GM21737 (cell line): ENCODE data around the gene MYH11.
"Not testable (repeated sequence)": the region's sequence is repeated elsewhere in the genome, so short reads cannot be mapped to it uniquely, and the experiment has no call there.

Source experiments
- ATAC-seq: cut with Tn5 transposase; IDR thresholded peaks from one replicate; pipeline ENCODE4 v1.9.1; 2021; ENCODE audit warnings: mild to moderate bottlenecking, moderate library complexity; ENCODE audit not compliant: unreplicated experiment

MYH11 gene

DNA sequence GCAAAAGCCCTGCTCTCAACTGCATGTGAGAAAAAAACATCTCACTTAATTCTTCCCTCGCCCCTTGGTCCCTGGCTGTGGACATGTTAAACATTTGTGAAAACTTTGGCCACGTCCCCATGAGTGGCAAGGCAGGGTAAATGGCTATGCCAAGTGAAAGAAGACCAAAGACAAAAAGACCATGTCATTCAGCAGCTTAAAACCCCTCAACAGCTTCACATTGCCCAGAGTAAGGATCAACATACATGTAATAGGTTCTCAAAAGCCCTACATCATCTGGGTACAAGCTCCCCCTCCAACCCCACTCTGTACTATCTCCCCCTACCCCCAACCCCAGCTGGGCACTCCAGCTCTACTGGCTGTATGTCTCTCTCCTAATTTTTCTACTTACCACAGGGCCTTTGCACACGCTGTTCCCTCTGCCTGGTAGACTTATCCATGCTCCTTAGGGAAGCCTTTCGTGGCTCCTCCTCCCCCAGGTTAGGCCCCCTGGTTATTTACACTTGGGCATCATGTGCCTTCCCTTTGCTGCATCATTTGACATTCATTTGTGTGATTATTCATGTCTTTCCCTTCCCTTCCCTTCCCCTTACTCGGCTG lies 131.1 kb downstream of the MYH11 start:
- ATAC-seq: no peak

DNA sequence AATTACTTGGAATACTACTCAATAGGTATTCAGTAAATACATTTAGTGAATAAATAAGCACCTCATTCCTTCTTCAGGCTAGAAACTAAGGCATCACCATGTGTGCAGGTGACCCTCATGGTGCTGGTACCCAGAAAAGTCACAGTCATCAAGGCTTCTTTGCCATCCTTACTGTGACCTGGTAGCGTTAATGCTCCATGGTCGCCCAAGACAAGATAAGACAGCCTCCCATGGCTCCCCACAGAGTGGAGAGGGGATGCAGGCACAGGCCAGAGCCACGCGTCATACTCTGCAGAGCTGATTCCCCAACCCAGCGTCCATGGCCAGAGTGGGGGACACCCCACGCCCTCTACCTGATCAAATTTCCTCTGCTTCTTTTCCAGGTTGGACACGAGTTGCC lies 133.0 kb downstream of the MYH11 start:
- ATAC-seq: no peak

DNA sequence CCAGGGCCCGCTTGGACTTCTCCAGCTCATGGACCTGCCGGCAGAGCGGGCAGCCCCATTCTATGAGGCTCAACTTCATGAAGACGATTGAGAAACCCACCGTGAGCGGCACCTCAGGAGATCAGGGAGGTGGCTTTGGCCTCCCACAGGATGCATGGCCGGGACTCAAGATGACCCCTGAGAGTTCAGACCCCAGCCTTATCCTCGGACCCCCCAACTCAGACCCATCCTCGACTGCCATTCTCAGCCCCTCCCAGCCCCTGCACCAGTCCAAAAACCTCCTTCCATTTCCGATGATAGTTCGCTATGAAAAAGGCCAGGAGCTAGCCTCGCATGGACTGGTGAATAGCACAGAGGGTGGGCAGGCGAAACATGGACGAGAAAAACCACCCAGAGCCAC lies 135.8 kb downstream of the MYH11 start:
- ATAC-seq: no peak

DNA sequence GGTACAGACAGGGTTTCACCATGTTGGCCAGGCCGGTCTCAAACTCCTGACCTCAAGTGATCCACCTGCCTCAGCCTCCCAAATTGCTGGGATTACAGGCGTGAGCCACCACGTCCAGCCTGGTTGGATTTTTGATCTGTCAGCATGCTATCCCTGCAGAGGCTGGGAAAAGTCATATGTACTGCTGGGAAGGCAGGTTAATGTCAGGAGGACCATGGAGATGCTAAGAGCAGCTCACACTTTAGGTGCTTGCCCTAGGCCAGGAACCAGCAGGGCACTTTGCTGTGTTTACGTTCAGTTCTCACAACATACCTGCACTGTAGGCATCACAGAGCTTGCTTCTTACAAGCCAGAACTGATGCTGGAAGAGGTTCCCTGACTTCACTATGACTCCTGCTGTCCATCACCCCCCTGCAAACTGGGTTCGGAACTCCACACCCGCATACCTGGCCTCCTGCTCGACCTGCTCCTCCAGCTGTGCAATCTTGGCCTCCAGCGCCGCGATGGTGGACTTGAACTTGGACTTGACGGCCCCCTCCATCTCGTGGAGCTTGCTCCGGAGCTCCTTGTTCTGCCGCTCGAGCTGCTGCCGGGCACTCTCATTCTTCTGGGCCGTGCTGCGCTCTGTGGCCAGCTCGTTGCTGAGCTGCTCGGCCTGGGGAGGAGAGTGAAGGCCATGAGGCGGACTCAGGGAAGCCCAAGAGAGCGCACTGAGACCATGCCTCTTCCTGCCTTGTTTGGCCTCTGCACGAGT lies 140.0 kb downstream of the MYH11 start:
- ATAC-seq: no peak

DNA sequence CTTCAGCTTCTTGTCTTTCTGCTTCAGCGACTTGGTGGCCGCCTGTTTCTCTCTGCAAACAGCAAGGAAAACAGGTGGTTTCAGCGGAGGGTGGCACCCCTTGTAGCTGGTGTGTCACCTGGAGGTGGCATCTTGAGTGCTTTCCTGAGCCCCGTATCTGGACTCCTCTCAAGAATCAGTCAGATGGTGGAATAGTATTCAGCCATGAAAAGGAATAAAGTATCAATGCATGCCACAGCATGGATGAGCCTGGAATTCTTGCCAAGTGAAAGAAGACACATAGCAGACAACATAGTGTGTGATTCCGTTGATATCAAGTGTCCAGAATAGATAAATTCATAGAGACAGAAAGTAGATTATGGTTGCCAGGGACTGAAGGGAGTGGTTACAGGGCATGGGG lies 141.6 kb downstream of the MYH11 start:
- no peak for ATAC-seq

DNA sequence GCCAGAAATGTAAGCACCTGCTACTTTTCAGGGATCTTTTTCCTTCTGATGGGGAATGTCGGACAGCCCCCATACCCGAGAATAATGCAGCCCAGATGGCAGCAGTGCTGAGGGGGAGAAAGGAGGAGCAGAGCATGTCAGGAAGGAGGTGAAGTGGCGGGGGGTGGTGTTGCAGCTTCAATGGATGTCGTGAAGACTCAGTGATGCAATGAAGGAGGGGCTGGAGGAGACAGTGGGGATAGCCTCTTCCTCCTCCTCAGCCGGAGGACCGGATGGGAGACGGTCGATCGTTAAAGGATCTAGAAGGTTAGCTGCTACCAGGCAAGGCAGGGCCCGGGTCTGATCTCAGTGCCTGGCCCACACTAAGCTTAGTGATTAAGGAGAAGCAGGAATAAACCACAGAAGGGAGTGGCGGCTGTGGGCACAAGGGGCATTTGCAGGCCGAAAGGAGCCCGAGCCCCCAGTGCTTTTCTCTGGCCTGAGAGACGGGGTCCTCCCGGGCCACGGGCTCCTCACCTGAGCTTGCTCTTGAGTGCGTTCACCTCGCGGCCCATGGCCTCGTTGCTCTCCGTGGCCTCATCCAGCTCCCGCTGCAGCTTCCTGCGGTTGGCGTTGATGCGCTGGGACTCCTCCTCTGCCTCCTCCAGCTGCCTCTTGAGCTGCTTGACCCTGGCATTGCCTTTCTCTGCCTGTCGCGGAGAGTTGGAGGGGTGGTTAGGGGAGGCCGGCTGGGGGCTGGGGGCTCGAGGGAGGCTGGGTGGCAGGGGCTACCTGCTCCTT lies 142.2 kb downstream of the MYH11 start:
- ATAC-seq: no peak

DNA sequence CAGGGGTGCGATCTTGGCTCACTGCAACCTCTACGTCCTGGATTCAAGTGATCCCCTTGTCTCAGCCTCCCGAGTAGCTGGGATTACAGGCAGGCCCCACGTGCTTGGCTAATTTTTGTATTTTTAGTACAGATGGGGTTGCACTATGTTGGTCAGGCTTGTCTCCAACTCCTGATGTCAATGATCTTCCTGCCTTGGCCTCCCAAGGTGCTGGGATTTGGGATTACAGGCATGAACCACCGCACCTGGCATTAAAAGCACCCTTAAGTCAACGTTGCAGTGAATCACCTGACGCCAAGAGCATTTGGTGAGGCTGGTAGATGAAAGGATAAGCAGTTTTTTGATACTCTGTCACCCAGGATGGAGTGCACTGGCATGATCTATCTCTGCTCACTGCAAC lies 147.8 kb downstream of the MYH11 start:
- no peak for ATAC-seq

DNA sequence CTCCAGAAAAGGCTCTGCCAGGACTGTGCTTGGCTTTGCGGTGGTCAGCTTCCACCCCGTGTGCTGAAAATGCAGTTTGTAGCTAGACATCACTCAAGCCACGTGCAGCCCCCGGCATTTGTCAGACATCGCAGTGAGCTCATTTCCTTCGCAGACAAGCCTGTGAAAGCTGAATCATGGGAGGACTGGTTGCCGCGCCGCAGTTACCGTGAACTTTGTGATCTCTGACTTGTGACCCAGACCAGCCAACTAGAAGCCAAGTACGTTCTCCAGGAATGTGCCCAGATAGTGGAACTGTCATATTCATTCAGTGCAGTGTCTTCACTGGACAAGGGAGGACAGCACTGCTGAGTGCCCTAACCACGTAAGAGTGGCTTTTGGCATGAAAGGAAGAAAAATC lies 148.7 kb downstream of the MYH11 start:
- ATAC-seq: no peak

DNA sequence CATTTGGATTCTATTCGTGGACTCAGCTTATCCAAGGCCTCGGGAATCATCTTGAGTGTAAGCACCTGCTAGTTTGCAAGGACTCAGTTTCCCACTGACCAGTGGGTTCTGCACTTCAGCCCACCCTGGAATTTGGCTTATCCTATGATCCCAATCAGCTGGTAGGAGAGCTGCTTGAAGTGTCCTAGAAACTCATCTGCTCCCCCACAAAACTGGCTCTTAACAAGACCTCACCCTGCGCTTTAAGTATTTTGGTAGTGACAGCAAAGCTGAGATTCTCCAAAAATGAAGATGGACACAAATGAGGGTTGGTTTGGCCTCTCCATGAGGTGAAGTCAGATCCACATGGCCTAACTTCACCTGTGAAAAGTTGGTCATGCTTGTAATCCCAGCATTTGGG lies 149.5 kb downstream of the MYH11 start:
- no peak for ATAC-seq

DNA sequence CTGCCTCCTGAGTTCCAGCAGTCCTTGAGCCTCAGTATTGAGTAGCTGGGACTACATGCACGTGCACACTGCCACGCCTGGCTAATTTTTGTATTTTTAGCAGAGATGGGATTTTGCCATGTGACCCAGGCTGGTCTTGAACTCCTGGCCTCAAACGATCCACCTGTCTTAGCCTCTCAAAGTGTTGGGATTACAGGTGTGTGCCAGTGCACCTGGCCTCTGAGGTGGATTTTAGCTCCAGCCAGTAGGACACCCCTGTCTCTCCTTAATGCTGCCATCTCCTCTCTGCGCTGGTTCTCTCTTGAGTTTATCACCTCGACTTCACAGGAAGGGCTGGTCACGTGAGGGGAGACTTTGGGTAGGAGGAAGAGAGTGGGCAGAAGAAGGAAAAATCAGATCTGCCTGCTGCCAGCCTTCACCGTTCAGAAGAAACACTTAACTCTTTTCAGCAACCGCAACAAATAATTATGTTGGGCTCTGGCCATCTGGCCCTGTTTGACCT lies 151.7 kb downstream of the MYH11 start:
- no peak for ATAC-seq

DNA sequence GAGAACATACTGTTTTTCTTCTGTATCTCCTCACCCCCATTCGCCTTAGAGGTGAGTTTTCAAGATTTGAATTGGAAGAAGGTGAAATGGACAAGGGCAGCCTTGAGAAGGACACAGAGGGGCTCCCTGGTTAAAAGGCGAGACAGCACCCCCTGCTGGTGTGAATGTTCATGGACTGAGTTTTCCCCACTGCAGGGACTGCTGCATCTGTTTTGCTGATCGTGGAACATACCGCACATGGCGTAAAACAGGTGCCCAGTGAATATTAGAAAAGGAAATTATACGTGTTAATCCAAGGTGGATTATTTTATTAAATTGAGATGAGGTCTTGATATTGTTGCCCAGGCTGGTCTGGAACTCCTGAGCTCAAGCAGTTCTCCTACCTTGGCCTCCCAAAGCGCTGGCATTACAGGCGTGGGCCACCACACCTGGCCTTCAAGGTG lies 152.3 kb downstream of the MYH11 start:
- ATAC-seq: no peak

DNA sequence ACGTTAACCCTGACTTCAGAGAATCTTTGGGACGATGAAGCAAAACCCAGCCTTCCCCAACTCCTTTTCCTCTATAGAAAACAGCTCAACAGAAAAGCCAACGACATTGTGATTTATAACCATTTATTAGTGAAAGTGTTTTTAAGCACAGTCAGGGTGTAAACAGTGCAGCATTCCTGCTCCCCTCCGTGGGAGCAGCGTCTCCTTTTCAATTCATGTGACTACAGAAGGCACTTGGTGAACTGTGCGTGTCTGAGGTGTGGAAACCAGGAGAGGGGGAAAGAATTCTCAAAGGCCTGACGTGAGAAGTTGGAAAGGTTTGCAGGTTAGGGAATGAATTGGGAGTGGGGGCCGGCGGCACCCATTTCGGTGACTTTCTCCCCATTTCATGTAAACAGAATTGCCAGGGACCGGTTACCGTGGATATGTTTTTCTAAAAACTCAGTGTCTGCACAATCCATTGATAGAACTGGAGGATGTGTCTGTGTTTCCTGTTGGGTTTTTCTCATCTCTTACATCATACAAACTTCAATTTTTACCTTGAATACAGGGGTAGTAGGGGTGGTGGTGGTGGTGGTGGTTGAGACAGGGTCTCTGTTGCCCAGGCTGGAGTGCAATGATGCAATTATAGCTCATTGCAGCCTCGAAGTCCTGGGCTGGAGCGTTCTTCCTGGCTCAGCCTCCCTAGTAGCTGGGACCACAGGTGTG lies 153.6 kb downstream of the MYH11 start:
- ATAC-seq: no peak

DNA sequence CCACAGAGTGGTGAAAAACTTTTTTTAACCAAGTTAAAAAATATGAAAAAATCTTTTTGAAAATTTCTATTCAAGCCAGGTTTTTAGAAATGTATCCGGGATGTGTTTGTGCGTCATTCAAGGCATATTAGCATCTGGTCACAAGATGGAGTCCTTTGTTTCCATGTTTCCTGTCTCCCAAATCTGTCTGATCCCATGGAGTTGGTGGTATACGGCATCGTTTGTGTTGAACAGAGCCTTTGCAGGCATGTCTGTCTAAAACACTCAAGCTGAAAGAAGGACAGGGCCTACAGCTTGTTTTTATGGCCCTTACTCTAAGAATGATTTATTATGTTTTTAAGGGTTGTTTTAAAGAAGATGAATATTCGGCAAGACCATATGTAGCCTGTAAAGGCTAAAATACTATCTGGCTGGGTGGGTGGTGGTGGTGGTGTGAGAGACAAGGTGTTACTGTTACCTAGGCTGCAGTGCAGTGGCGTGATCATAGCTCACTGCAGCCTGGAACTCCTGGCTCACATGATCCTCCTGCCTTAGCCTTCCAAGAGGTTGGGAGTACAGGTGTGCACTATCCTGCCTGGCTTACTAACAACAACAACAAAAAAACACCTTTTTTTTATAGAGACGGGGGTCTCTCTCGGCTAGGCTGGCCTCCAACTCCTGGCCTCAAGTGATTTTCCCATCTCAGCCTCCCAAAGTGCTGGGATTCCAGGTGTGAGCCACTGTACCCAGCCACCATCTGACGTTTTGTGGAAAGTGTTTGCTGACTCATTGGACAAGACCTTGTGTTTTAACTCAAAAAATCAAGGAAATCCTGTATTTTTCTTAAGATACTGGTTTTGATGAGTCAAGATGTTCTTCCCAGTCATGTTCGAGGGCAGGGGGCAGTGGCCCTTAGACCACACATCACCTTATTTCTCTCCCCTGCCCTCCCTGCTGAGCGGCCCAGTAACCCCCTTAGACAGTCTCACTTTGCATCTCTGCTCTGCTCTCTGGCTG lies 154.6 kb downstream of the MYH11 start:
- no peak for ATAC-seq

DNA sequence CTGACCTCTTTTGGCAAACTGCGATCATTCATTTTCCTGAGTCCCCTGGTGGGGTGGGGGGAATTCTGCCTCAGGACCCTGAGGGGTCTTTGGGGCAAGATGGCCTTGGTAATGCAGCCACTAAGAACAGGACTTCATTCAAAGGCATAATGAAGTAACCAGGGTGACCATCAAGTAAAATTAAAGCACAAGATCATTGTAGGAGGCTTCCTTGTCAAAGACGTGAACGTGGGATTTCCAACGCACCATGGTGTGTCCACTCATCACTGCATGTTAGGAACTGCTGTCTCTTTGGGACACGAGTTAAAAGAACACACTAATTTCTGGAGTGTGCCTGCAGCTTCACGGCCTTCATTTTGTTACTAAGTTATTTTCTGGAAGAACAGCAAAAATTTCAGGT lies 155.5 kb downstream of the MYH11 start:
- no peak for ATAC-seq

DNA sequence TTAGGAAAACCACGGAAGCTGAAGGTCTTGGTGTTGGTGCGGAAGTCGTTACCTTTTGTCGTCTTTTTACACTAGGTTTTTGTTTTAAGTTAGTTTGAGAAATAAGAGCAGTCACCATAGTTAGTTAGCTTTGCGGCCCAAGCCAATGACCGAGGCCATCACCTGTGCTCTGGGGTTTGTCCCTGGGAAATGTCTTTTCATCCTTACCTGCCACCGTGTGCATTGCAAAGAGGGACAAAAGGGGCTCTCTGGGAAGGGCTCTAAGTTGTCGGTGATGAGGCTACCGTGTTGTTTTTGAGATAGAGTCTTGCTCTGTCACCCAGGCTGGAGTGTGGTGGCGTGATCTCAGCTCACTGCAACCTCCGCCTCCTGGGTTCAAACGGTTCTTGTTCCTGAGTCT lies 157.0 kb downstream of the MYH11 start:
- ATAC-seq: no peak

DNA sequence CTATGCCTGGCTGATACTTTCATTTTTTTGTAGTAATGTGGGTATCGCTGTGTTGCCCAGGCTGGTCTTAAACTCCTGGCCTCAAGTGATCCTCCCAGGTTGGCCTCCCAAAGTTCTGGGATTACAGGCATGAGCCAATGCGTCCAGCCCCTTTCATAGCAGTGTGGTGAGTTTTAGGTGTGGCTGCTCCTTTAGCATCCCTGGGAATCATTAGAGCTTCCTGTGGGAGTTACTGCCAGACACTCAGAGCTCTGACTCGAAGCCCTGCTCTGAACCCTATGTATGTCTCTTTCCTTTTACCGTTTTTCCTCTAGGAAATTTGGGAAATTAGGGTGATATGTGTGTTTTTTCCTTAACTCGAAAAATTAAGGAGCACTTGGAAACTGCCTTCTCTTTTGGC lies 162.3 kb downstream of the MYH11 start:
- no peak for ATAC-seq

DNA sequence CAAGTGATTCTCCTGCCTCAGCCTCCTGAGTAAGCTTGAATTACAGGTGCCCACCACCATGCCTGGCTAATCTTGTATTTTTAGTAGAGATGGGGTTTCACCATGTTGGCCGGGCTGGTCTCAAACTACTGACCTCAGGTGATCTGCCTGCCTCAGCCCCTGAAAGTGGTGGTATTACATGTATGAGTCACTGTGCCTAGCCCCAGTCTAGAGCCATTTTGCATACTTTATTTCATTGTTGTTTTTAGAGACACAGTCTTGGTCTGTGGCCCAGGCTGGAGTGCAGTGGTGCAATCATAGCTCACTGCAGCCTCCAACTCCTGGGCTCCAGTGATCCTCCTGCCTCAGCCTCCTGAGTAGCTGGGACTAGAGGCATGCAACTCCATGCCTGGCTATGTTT lies 164.3 kb downstream of the MYH11 start:
- not testable (repeated sequence) for ATAC-seq

DNA sequence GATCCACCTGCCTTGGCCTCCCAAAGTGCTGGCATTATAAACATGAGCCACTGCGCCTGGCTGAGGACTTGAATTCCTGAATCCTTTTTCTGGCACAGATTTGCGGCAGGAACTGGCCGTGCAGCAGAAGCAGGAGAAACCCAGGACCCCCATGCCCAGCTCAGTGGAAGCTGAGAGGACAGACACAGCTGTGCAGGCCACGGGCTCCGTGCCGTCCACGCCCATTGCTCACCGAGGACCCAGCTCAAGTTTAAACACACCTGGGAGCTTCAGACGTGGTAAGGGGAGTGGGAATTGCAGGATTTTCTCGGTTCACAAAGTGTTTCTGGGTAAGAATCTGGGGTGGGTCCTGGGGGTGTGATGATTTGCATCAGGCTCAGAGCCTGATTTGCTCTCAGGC lies 165.8 kb downstream of the MYH11 start:
- no peak for ATAC-seq

DNA sequence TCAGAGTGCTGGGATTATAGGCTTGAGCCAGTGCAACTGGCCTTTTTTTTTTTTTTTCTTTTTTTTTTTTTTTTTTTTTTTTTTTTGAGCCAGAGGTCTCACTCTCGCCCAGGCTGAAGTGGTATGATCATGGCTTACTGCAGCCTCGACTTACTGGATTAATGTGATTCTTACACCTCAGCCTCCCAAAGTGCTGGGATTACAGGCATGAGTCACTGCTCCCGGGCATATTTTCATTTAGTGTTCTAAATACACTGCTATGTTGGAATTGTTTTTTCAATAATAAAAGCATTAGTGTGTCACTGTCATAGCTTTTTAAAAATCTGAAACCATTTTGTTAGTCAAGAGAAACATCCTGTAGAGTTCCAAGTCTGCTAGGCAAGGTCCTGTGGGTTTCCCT lies 166.5 kb downstream of the MYH11 start:
- ATAC-seq: no peak

DNA sequence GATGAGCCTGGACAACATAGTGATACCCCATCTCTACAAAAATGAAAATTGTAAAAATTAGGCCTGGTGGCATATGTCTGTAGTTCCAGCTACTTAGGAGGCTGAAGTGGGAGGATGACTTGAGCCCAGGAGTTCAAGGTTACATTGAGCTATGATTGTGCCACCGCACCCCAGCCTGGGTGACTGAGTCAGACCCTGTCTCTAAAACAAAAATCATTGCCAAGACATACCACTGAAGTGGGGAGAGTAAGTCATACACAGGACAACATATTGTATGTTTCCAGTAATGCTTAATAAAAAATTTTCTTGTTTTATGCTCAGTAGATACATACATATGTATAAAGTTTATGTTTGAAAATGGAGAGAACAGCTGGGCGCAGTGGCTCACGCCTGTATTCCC lies 167.5 kb downstream of the MYH11 start:
- ATAC-seq: no peak
